Vagina (tissue), 2 donors: ENCODE measurements around the gene CAPN2. TPM values are rescaled to one million over a fixed set of nuclear protein-coding genes. Genes with fewer than 3 reads are reported as not detected.
A peak's percentile ranks its signal among the peaks of the same experiment; 100 is the strongest.

Source experiments
- DNase-seq, 2 donors: peaks; one replicate each; pipeline ENCODE4 v3.0.0-alpha.2; 2017; ENCODE audit errors: extremely low spot score in 2 of 2
- H3K27ac ChIP-seq: fragments of 200-600 bp; sonication (generic); one replicate; pipeline ENCODE4 v1.5.1; 2019
- H3K27me3 ChIP-seq: fragments of 200-600 bp; sonication (generic); one replicate; pipeline ENCODE4 v1.5.1; 2019
- H3K36me3 ChIP-seq, 2 donors: fragments of 200-600 bp; sonication (generic); one replicate each; pipeline ENCODE4 v1.5.1; 2017 to 2019
- H3K4me1 ChIP-seq: fragments of 200-600 bp; sonication (generic); one replicate; pipeline ENCODE4 v1.5.1; 2019
- H3K4me3 ChIP-seq, 2 donors: fragments of 200-600 bp; sonication (generic); 1 replicate in 1 of 2; 2 replicates in 1 of 2; pipeline ENCODE4 v1.5.1; 2016 to 2019
- H3K9me3 ChIP-seq: fragments of 200-600 bp; sonication (generic); one replicate; pipeline ENCODE4 v1.5.1; 2019
- POLR2A ChIP-seq, 2 donors: fragments of 450-650 bp; IDR thresholded peaks; one replicate each; pipeline ENCODE4 v1.6.1; 2017; ENCODE audit warnings: antibody characterized with exemption in 2 of 2, mild to moderate bottlenecking in 2 of 2, moderate library complexity in 2 of 2
- POLR2AphosphoS5 ChIP-seq, 2 donors: sonication (generic); formaldehyde crosslinking; IDR thresholded peaks; one replicate each; pipeline ENCODE4 v1.9.0; 2017; ENCODE audit warnings: antibody characterized with exemption in 2 of 2, mild to moderate bottlenecking in 2 of 2, low read depth in 1 of 2; ENCODE audit not compliant: insufficient read depth in 1 of 2
- intact Hi-C: fragments of 100-400 bp; cut with DNase I; formaldehyde crosslinking; loops from one replicate; pipeline ENCODE4 v1.15.1; 2023
- total RNA-seq: library from RNA; depleted of rRNA; stranded (reverse); fragments of >200 nt; gene quantifications from one replicate; pipeline ENCODE4 v1.2.3, GENCODE V29; 2016
- TF ChIP-seq, protein P1 (sequence below), 3 experiments: fragments of 450-650 bp in 2 of 3; fragments of 200-600 bp in 1 of 3; sonication (generic) in 1 of 3; IDR thresholded peaks; one replicate each; pipeline ENCODE4 v1.5.1; 2017 to 2019; ENCODE audit warnings: antibody characterized with exemption in 3 of 3, mild to moderate bottlenecking in 2 of 3, moderate library complexity in 2 of 3

Gene CAPN2
- total RNA-seq, 1 donor from 2014 or later = 208 TPM

DNA sequence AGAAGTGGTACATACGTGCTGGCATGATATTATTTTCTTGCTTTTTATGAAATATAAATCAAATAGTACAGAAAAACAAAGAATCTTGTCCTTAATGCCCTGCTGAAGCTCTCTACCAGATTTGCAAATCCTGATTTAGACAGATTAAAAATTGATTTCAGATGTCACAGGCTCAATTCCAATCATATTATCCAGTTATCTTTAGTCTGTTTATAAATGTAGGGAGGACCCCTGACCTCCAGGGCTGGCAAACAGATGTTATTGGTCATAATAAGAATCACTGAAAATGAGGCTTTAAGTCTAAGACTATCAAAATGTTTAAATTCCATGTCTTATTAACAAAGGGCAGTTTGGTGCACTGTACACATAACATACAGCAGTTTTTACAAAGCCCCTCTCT lies 71.3 kb downstream of the CAPN2 start:
- intact Hi-C loops = no loop called here
- H3K27me3 ChIP-seq = no peaks in the 10 kb centered on the region
- H3K4me1 ChIP-seq = peaks cover 4% of the 10 kb centered on the region
- peak in 1 of 2 donors; percentile 27 for DNase-seq
- TF ChIP-seq POLR2A (IDR thresholded peaks at IDR 0.05) (no peak), POLR2AphosphoS5 (IDR thresholded peaks at IDR 0.05; ENCODE audit: insufficient read depth in 1 of 2, low read depth in 1 of 2) (no peak)
- TF ChIP-seq, protein P1, sequence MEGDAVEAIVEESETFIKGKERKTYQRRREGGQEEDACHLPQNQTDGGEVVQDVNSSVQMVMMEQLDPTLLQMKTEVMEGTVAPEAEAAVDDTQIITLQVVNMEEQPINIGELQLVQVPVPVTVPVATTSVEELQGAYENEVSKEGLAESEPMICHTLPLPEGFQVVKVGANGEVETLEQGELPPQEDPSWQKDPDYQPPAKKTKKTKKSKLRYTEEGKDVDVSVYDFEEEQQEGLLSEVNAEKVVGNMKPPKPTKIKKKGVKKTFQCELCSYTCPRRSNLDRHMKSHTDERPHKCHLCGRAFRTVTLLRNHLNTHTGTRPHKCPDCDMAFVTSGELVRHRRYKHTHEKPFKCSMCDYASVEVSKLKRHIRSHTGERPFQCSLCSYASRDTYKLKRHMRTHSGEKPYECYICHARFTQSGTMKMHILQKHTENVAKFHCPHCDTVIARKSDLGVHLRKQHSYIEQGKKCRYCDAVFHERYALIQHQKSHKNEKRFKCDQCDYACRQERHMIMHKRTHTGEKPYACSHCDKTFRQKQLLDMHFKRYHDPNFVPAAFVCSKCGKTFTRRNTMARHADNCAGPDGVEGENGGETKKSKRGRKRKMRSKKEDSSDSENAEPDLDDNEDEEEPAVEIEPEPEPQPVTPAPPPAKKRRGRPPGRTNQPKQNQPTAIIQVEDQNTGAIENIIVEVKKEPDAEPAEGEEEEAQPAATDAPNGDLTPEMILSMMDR (IDR thresholded peaks at IDR 0.05) = no peak
- peaks cover 0 to 53% of the 10 kb centered on the region in 2 donors for H3K36me3 ChIP-seq
- H3K9me3 ChIP-seq = no peaks in the 10 kb centered on the region
- H3K4me3 ChIP-seq = no peak overlapping the region
- no peak overlapping the region for H3K27ac ChIP-seq

- intact Hi-C loops = no loop called here
- peaks cover 4% of the 10 kb centered on the region for H3K4me1 ChIP-seq
- no peak overlapping the region for H3K4me3 ChIP-seq
- H3K27ac ChIP-seq = no peak overlapping the region
- TF ChIP-seq, protein P1 (IDR thresholded peaks at IDR 0.05) = no peak
- TF ChIP-seq POLR2A (IDR thresholded peaks at IDR 0.05) (no peak), POLR2AphosphoS5 (IDR thresholded peaks at IDR 0.05; ENCODE audit: insufficient read depth in 1 of 2, low read depth in 1 of 2) (no peak)
- H3K36me3 ChIP-seq = peaks cover 0 to 50% of the 10 kb centered on the region in 2 donors
- no peaks in the 10 kb centered on the region for H3K27me3 ChIP-seq
- no peaks in the 10 kb centered on the region for H3K9me3 ChIP-seq
- no peak for DNase-seq
These were observed 72.2 kb downstream of the CAPN2 start for GRCh38 chr1:223784541-223784940.

DNA sequence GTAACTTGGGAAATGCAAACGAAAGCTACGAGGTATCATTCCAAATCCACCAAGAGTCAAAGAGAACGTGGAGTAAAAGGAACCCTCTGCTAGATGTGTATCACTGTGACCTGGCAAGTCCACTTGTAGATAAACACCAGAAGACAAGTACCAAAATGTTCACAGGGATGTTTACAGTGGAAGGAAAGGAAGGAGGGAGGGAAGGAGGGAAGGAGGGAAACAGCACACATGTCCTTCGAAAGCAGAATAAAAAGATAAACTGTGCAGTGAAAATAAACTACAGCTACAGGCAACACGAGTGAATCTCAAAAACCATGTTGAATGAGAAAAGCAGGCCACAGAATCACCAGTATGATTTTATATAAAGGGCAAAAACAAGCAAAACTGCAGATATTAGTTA lies 73.5 kb downstream of the CAPN2 start:
- no peak for DNase-seq

DNA sequence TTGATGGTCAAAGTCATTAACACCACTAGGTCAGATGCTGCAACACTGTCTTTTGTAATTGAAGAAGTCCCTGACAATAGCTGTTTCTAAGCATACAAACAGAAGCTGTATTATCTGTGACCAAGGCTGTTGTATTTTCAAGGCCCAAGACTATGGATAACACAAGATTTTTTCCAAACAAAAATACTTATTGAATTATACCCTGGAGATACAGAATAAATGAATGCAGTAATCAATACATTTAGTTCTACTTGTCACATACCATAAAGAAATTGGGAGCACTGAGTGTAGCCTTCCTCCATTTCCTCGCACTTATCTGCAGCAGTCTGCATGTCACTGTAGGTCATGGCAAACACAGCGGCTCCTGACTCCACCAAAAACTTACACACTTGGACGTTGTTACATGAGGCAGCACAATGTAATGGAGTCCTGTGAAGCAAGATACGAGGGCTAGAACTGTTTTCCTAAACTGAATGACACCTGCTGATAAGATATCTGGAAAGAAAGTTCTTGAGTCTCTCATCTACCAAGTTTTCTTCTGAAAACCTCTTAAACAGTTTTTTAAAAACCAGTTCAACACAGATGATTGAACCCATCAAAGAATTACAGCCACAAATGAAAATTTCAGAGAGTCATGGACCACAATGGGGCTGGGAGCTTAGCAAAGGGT lies 76.5 kb downstream of the CAPN2 start:
- TF ChIP-seq POLR2A (IDR thresholded peaks at IDR 0.05) (no peak), POLR2AphosphoS5 (IDR thresholded peaks at IDR 0.05; ENCODE audit: insufficient read depth in 1 of 2, low read depth in 1 of 2) (no peak)
- TF ChIP-seq, protein P1 (IDR thresholded peaks at IDR 0.05) = no peak
- no peak for DNase-seq
- no peaks in the 10 kb centered on the region for H3K9me3 ChIP-seq
- peaks cover 8% of the 10 kb centered on the region for H3K4me1 ChIP-seq
- no peak overlapping the region for H3K27ac ChIP-seq
- peaks cover 0 to 40% of the 10 kb centered on the region in 2 donors for H3K36me3 ChIP-seq
- H3K4me3 ChIP-seq = no peak overlapping the region
- H3K27me3 ChIP-seq = no peaks in the 10 kb centered on the region
- intact Hi-C loops = no loop called here

More for the DNA sequence above, 73.5 kb downstream of the CAPN2 start:
- Histone ChIP-seq H3K9me3 (no peaks in the 10 kb centered on the region), H3K27ac (peak overlapping the region; percentile 10), H3K36me3 (peaks cover 0 to 39% of the 10 kb centered on the region in 2 donors), H3K27me3 (no peaks in the 10 kb centered on the region), H3K4me3 (no peak overlapping the region), H3K4me1 (peaks cover 4% of the 10 kb centered on the region)
- intact Hi-C loops = no loop called here
- TF ChIP-seq POLR2AphosphoS5 (IDR thresholded peaks at IDR 0.05; ENCODE audit: insufficient read depth in 1 of 2, low read depth in 1 of 2) = no peak
- TF ChIP-seq POLR2A (IDR thresholded peaks at IDR 0.05) = no peak
- TF ChIP-seq, protein P1 (IDR thresholded peaks at IDR 0.05) = no peak

- intact Hi-C loops = no loop called here
- H3K4me3 ChIP-seq = no peak overlapping the region
- peaks cover 6% of the 10 kb centered on the region for H3K4me1 ChIP-seq
- no peaks in the 10 kb centered on the region for H3K9me3 ChIP-seq
- H3K36me3 ChIP-seq = peaks cover 0 to 42% of the 10 kb centered on the region in 2 donors
- no peak for DNase-seq
- no peak overlapping the region for H3K27ac ChIP-seq
- TF ChIP-seq POLR2AphosphoS5 (IDR thresholded peaks at IDR 0.05; ENCODE audit: insufficient read depth in 1 of 2, low read depth in 1 of 2) = no peak
- TF ChIP-seq, protein P1 (IDR thresholded peaks at IDR 0.05) = no peak
- no peak for TF ChIP-seq POLR2A (IDR thresholded peaks at IDR 0.05)
- H3K27me3 ChIP-seq = no peaks in the 10 kb centered on the region
These were observed 79.7 kb downstream of the CAPN2 start for GRCh38 chr1:223792046-223792445.
